Neural crest cell (in vitro differentiated cells): ENCODE results near the gene THEMIS. TPM values are rescaled to one million over a fixed set of nuclear protein-coding genes. Genes with fewer than 3 reads are reported as not detected.
"Not testable (repeated sequence)": the region's sequence is repeated elsewhere in the genome, so short reads cannot be mapped to it uniquely, and the experiment has no call there.

Experiments
- DNase-seq: peaks from one replicate; pipeline ENCODE4 v3.0.0; 2021; ENCODE audit warnings: low read depth, mixed read lengths, low spot score
- H3K27ac Mint-ChIP-seq: one replicate; pipeline ENCODE4 v1.8.0; 2021; ENCODE audit warnings: mild to moderate bottlenecking, mixed read lengths; ENCODE audit not compliant: unreplicated experiment
- H3K27me3 Mint-ChIP-seq: 2 replicates; pipeline ENCODE4 v1.8.0; 2021; ENCODE audit warnings: low read depth, mild to moderate bottlenecking, mixed read lengths
- H3K36me3 Mint-ChIP-seq: 2 replicates; pipeline ENCODE4 v1.8.0; 2021; ENCODE audit warnings: low read depth, mild to moderate bottlenecking, mixed read lengths
- H3K4me1 Mint-ChIP-seq: 2 replicates; pipeline ENCODE4 v1.8.0; 2021; ENCODE audit warnings: mixed read lengths
- H3K4me3 Mint-ChIP-seq: one replicate; pipeline ENCODE4 v1.8.0; 2021; ENCODE audit warnings: mild to moderate bottlenecking, mixed read lengths
- H3K9me3 Mint-ChIP-seq: 2 replicates; pipeline ENCODE4 v1.8.0; 2021; ENCODE audit warnings: mixed read lengths
- CTCF ChIP-seq: fragments of 200-600 bp; sonication (generic); conservative IDR thresholded peaks from 2 replicates; pipeline ENCODE4 v1.5.0; 2021; ENCODE audit warnings: antibody characterized with exemption, mild to moderate bottlenecking
- total RNA-seq: library from RNA; stranded (reverse); gene quantifications from 2 replicates; pipeline ENCODE4 v1.2.1, GENCODE V29; 2021

Gene THEMIS
- total RNA-seq, 1 donor from 2014 or later, result not detected

GRCh38 chr6:127933852-127934840 lies 33.3 kb upstream of the THEMIS start:
- no peak for TF ChIP-seq CTCF
- Mint-ChIP-seq H3K4me1 (peaks cover 4% of the 10 kb centered on the region), H3K36me3 (peaks cover 4% of the 10 kb centered on the region), H3K4me3 (no peak overlapping the region), H3K27me3 (no peaks in the 10 kb centered on the region), H3K9me3 (peaks cover 5% of the 10 kb centered on the region), H3K27ac (no peak overlapping the region)
- DNase-seq, result no peak

GRCh38 chr6:127933137-127933536 lies 32.3 kb upstream of the THEMIS start:
- DNase-seq, result no peak
- no peaks in the 10 kb centered on the region for H3K27me3 Mint-ChIP-seq
- no peak overlapping the region for H3K4me3 Mint-ChIP-seq
- no peaks in the 10 kb centered on the region for H3K4me1 Mint-ChIP-seq
- H3K9me3 Mint-ChIP-seq, result peaks cover 8% of the 10 kb centered on the region
- peaks cover 4% of the 10 kb centered on the region for H3K36me3 Mint-ChIP-seq
- H3K27ac Mint-ChIP-seq, result no peak overlapping the region
- TF ChIP-seq CTCF, result no peak

GRCh38 chr6:127932708-127933107 lies 31.9 kb upstream of the THEMIS start:
- no peaks in the 10 kb centered on the region for H3K27me3 Mint-ChIP-seq
- peaks cover 9% of the 10 kb centered on the region for H3K9me3 Mint-ChIP-seq
- DNase-seq, result no peak
- H3K27ac Mint-ChIP-seq, result no peak overlapping the region
- no peak for TF ChIP-seq CTCF
- H3K36me3 Mint-ChIP-seq, result peaks cover 4% of the 10 kb centered on the region
- H3K4me3 Mint-ChIP-seq, result no peak overlapping the region
- no peaks in the 10 kb centered on the region for H3K4me1 Mint-ChIP-seq

- not testable (repeated sequence) for H3K4me3 Mint-ChIP-seq, H3K4me1 Mint-ChIP-seq, DNase-seq, H3K27ac Mint-ChIP-seq, H3K27me3 Mint-ChIP-seq, H3K36me3 Mint-ChIP-seq
- H3K9me3 Mint-ChIP-seq, result peaks cover 15% of the 10 kb centered on the region
Measured at GRCh38 chr6:127926441-127926840, 25.6 kb upstream of the THEMIS start.

- no peak overlapping the region for H3K27ac Mint-ChIP-seq
- no peaks in the 10 kb centered on the region for H3K27me3 Mint-ChIP-seq
- TF ChIP-seq CTCF, result no peak
- H3K4me1 Mint-ChIP-seq, result no peaks in the 10 kb centered on the region
- H3K9me3 Mint-ChIP-seq, result peaks cover 15% of the 10 kb centered on the region
- DNase-seq, result no peak
- no peak overlapping the region for H3K4me3 Mint-ChIP-seq
- peaks cover 5% of the 10 kb centered on the region for H3K36me3 Mint-ChIP-seq
Measured at GRCh38 chr6:127924440-127924839, 23.6 kb upstream of the THEMIS start.

GRCh38 chr6:127924031-127924430 lies 23.2 kb upstream of the THEMIS start:
- H3K9me3 Mint-ChIP-seq, result peaks cover 15% of the 10 kb centered on the region

More at GRCh38 chr6:127924031-127924430, 23.2 kb upstream of the THEMIS start:
- H3K36me3 Mint-ChIP-seq, result peaks cover 5% of the 10 kb centered on the region
- H3K27me3 Mint-ChIP-seq, result no peaks in the 10 kb centered on the region
- DNase-seq, result no peak
- H3K27ac Mint-ChIP-seq, result no peak overlapping the region
- no peak for TF ChIP-seq CTCF
- H3K4me1 Mint-ChIP-seq, result no peaks in the 10 kb centered on the region
- no peak overlapping the region for H3K4me3 Mint-ChIP-seq
